Measurements from ENCODE around the gene C10orf105.

Gene C10orf105

DNA sequence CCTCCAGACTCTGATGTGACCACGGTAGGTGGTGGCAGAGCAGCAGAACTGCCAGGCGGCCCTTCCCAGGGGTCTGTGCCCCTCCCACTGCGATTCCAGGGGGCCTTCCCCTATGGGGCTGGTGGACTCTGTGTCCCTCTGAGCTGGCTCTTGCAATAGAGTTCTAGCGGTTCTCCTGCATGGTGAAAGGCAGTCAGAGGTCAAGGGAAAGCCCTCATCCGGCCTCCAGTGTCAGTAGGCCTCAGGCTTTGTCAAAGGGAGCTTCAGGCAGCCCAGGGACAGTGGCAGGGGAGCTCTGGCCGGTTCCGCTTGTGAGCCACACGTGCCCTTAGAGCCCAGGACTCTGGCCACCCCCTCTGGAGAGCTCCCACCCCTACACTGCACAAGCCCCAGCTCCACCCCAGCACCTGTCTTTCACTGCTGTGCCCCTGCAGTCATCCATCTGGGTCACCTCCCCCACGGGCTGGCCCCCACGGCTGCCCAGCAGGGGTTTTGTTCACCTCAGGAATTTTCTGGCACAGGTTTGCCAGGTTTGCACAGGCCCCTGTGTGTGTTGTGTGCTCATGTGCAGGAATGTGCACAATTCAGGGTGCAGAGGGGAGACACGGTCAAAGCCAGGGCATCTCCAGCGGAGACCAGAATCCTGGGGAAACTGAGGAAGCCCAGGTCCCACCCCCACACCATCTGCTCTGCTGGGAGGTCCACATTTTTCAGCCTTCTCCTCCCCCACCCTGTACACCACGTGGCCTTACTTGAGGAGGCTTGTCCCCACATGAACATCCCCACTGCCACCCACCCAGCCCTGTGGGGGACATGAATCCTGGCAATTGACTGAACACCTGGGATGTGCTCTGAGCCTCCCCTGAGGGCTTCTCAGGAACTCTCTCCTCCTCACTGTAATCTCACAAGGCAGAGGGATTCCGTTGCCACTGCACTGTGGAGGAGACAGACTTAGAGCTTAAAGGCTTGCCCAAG is 23.8 kb downstream of the C10orf105 start:
- Histone ChIP-seq H3K9me3 (ENCODE audit: control insufficient read depth, insufficient read depth, low read depth, low read length) (0 out of 2 replicates have a peak, but pooled peaks cover 6% of the 10 kb centered on the region), H3K9ac (ENCODE audit: low read length) (no peak overlapping the region), H3K4me3 (ENCODE audit: low read depth, low read length) (no peak overlapping the region), H3K36me3 (ENCODE audit: control insufficient read depth, insufficient read depth, low read length) (no peaks in the 10 kb centered on the region), H3K27ac (ENCODE audit: low read depth, low read length) (no peak overlapping the region), H3K27me3 (ENCODE audit: control insufficient read depth, insufficient read depth, low read length) (no peaks in the 10 kb centered on the region), H3K4me1 (ENCODE audit: control insufficient read depth, insufficient read depth, low read length) (no peaks in the 10 kb centered on the region)

DNA sequence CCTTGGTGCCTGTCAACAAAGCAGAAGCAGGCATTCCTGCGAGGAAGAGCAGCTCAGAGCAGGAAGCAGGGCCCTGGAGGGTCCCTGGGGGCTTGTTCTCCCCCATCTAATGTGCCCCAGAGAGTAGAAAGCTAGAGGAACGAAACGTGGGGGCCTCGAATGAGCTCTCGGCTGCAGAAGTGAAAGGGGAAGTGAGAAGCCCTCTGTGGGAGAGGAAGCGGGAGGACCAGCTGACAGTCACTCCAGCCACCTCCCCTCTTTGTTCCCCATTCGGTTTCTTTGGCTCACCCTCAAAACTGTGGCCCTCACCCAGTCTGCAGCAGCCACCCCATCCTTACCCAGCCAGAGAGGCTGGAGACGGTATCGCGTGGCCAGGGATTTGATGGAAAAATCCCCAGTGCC is 25.0 kb downstream of the C10orf105 start:
- no peak overlapping the region for H3K27ac ChIP-seq (ENCODE audit: low read depth, low read length)
- H3K36me3 ChIP-seq (ENCODE audit: control insufficient read depth, insufficient read depth, low read length) = no peaks in the 10 kb centered on the region
- H3K4me3 ChIP-seq (ENCODE audit: low read depth, low read length) = no peak overlapping the region

DNA sequence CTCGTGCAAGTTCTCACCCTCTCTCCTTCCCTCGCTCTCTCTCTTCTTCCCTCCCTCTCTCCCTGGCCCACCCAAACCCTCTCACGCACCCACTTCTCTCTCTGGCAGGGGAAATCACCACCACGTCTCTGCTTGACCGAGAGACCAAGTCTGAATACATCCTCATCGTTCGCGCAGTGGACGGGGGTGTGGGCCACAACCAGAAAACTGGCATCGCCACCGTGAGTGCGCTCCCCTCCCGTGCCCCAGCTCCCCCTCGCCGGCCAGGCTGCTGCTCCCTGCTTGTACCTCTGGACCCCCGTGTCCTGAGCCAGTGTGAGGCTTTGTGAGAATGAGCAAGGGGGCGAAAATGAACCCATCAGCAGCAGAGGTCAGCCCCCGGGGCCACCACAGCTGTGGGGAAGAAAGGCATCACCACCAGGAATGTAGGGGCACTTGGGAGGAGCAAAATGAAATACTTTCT is 25.5 kb downstream of the C10orf105 start:
- no peaks in the 10 kb centered on the region for H3K27me3 ChIP-seq (ENCODE audit: control insufficient read depth, insufficient read depth, low read length)
- no peaks in the 10 kb centered on the region for H3K36me3 ChIP-seq (ENCODE audit: control insufficient read depth, insufficient read depth, low read length)
- no peak overlapping the region for H3K27ac ChIP-seq (ENCODE audit: low read depth, low read length)
- H3K4me1 ChIP-seq (ENCODE audit: control insufficient read depth, insufficient read depth, low read length) = no peaks in the 10 kb centered on the region
- no peak overlapping the region for H3K4me3 ChIP-seq (ENCODE audit: low read depth, low read length)
- no peak overlapping the region for H3K9ac ChIP-seq (ENCODE audit: low read length)
- 0 out of 2 replicates have a peak, but pooled peaks cover 6% of the 10 kb centered on the region for H3K9me3 ChIP-seq (ENCODE audit: control insufficient read depth, insufficient read depth, low read depth, low read length)

More for the DNA sequence above, 25.0 kb downstream of the C10orf105 start:
- H3K4me1 ChIP-seq (ENCODE audit: control insufficient read depth, insufficient read depth, low read length) = no peaks in the 10 kb centered on the region
- H3K27me3 ChIP-seq (ENCODE audit: control insufficient read depth, insufficient read depth, low read length) = no peaks in the 10 kb centered on the region
- no peak overlapping the region for H3K9ac ChIP-seq (ENCODE audit: low read length)
- 0 out of 2 replicates have a peak, but pooled peaks cover 6% of the 10 kb centered on the region for H3K9me3 ChIP-seq (ENCODE audit: control insufficient read depth, insufficient read depth, low read depth, low read length)

DNA sequence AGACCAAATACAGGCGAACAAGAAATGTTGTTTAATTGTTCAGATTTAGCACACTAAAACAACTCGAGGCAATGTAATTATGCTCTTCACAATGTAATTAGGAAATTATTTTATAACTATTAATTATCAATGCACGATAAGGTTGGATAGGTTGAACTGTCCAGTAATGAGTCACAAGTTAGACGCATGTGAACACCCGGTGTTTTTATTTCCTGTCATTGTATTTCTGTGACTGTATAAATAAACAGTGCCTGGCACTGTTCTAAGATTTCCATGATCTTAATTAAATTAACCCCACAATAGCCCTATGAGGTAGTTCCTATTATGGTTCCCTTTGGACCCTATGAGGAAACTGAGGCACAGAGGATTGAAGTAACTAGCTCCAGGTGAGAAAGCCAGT is 26.2 kb downstream of the C10orf105 start:
- Histone ChIP-seq H3K4me3 (ENCODE audit: low read depth, low read length) (no peak overlapping the region), H3K9me3 (ENCODE audit: control insufficient read depth, insufficient read depth, low read depth, low read length) (0 out of 2 replicates have a peak, but pooled peaks cover 6% of the 10 kb centered on the region), H3K36me3 (ENCODE audit: control insufficient read depth, insufficient read depth, low read length) (no peaks in the 10 kb centered on the region), H3K9ac (ENCODE audit: low read length) (no peak overlapping the region), H3K27ac (ENCODE audit: low read depth, low read length) (no peak overlapping the region), H3K27me3 (ENCODE audit: control insufficient read depth, insufficient read depth, low read length) (no peaks in the 10 kb centered on the region), H3K4me1 (ENCODE audit: control insufficient read depth, insufficient read depth, low read length) (no peaks in the 10 kb centered on the region)

DNA sequence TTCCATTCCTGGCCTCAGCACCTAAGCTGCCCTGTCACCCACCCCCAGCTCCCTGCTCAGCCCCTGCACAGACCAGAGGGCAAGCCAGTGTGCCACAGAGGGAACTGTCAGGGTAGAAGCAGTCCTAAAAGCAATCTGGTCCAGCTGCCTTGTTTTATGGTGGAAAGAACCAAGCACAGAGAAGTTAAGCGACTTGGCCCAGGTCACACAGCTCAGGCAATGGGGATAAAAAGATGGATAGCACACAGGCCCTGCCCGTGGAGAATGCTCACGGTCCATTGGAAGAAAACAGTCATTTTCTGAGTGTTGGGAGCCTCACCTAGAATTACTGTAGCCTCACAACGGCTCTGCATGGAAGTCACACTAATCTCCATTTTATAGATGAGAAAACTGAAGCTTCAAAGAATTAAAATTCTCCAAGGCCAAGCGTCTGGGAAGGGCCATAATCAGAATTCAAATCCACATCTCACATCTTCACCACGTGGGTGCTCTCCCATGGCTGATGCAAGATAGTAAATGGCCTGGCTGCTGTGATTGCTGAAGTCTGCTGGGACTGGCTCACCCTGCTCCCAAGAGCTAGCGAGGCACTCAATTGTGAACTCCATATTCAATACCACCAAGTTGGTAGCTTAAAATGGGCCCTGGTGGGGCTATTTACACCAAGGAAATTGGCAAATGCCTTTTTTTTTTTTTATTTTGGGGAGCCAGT is 26.8 kb downstream of the C10orf105 start:
- no peaks in the 10 kb centered on the region for H3K27me3 ChIP-seq (ENCODE audit: control insufficient read depth, insufficient read depth, low read length)
- no peaks in the 10 kb centered on the region for H3K4me1 ChIP-seq (ENCODE audit: control insufficient read depth, insufficient read depth, low read length)
- 0 out of 2 replicates have a peak, but pooled peaks cover 6% of the 10 kb centered on the region for H3K9me3 ChIP-seq (ENCODE audit: control insufficient read depth, insufficient read depth, low read depth, low read length)
- no peaks in the 10 kb centered on the region for H3K36me3 ChIP-seq (ENCODE audit: control insufficient read depth, insufficient read depth, low read length)
- no peak overlapping the region for H3K4me3 ChIP-seq (ENCODE audit: low read depth, low read length)
- no peak overlapping the region for H3K27ac ChIP-seq (ENCODE audit: low read depth, low read length)
- H3K9ac ChIP-seq (ENCODE audit: low read length) = no peak overlapping the region

DNA sequence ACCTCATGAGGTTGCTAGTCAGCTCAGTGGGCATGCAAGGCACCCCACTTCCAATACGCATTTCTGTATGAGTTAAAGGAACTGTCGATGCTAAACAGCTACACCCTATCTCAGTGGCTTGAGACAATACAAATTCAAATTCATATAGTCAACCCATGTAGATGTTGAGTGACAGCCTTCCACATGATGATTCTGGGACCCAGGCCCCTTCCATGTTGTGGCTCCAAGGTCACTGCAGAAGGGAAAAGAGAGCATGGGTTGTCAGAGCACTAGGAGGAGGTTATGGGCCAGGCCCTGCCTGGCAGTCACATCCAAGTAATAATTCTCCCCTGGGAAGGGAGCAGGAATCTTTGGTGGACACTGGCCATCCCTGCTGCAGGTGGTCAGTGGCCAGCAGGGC is 28.2 kb downstream of the C10orf105 start:
- Histone ChIP-seq H3K4me3 (ENCODE audit: low read depth, low read length) (no peak overlapping the region), H3K27ac (ENCODE audit: low read depth, low read length) (no peak overlapping the region), H3K4me1 (ENCODE audit: control insufficient read depth, insufficient read depth, low read length) (peaks cover 11% of the 10 kb centered on the region), H3K27me3 (ENCODE audit: control insufficient read depth, insufficient read depth, low read length) (no peaks in the 10 kb centered on the region), H3K36me3 (ENCODE audit: control insufficient read depth, insufficient read depth, low read length) (no peaks in the 10 kb centered on the region), H3K9ac (ENCODE audit: low read length) (no peak overlapping the region), H3K9me3 (ENCODE audit: control insufficient read depth, insufficient read depth, low read depth, low read length) (0 out of 2 replicates have a peak, but pooled peaks cover 6% of the 10 kb centered on the region)

DNA sequence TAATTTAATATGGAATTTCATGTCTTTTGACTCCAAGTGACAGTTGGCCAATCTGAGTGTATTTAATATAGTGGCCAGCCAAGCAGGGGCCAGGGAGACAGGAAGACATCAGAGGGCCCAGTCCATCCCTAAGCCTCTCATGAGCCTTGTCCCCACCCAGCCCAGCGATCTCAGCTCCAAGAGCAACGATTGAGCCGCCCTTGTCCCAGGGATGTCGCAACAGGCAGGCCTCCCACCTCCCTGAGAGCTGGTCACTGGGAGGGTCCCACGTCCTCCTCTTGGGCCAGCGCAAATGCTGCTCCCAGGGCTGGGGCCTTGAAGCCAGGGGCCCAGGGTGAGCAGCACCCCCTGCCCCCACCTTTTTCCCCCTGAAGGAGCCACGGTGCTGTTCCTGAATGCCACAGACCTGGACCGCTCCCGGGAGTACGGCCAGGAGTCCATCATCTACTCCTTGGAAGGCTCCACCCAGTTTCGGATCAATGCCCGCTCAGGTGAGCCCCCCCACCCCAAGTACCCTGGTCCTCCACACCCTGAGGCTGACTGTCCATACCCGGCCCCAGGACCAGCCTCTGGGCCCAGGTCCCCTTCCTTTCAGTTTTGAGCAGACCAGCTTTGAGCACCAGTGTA is 29.4 kb downstream of the C10orf105 start:
- Histone ChIP-seq H3K4me3 (ENCODE audit: low read depth, low read length) (no peak overlapping the region), H3K36me3 (ENCODE audit: control insufficient read depth, insufficient read depth, low read length) (no peaks in the 10 kb centered on the region), H3K27ac (ENCODE audit: low read depth, low read length) (no peak overlapping the region), H3K9me3 (ENCODE audit: control insufficient read depth, insufficient read depth, low read depth, low read length) (0 out of 2 replicates have a peak, but pooled peaks cover 6% of the 10 kb centered on the region), H3K9ac (ENCODE audit: low read length) (no peak overlapping the region), H3K27me3 (ENCODE audit: control insufficient read depth, insufficient read depth, low read length) (no peaks in the 10 kb centered on the region), H3K4me1 (ENCODE audit: control insufficient read depth, insufficient read depth, low read length) (peaks cover 22% of the 10 kb centered on the region)

DNA sequence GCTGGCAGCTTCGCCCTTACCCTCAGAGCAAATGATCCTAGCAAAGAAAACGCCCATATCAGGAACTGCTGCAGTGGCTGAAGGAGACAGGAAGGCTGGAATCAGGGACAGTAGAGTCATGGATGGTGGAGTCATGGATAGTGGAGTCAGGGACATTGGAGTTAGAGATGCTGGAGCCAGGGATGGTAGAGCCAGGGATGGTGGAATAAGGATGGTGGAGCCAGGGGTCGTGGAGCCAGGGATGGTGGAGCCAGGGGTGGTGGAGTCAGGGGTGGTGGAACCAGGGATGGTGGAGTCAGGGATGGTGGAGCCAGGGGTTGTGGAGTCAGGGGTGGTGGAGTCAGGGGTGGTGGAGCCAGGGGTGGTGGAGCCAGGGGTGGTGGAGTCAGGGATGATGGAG is 31.3 kb downstream of the C10orf105 start:
- no peak overlapping the region for H3K27ac ChIP-seq (ENCODE audit: low read depth, low read length)
- H3K4me3 ChIP-seq (ENCODE audit: low read depth, low read length) = no peak overlapping the region
- H3K9ac ChIP-seq (ENCODE audit: low read length) = no peak overlapping the region
- no peaks in the 10 kb centered on the region for H3K36me3 ChIP-seq (ENCODE audit: control insufficient read depth, insufficient read depth, low read length)
- H3K9me3 ChIP-seq (ENCODE audit: control insufficient read depth, insufficient read depth, low read depth, low read length) = 0 out of 2 replicates have a peak, but pooled peaks cover 6% of the 10 kb centered on the region
- H3K4me1 ChIP-seq (ENCODE audit: control insufficient read depth, insufficient read depth, low read length) = peaks cover 25% of the 10 kb centered on the region
- no peaks in the 10 kb centered on the region for H3K27me3 ChIP-seq (ENCODE audit: control insufficient read depth, insufficient read depth, low read length)

DNA sequence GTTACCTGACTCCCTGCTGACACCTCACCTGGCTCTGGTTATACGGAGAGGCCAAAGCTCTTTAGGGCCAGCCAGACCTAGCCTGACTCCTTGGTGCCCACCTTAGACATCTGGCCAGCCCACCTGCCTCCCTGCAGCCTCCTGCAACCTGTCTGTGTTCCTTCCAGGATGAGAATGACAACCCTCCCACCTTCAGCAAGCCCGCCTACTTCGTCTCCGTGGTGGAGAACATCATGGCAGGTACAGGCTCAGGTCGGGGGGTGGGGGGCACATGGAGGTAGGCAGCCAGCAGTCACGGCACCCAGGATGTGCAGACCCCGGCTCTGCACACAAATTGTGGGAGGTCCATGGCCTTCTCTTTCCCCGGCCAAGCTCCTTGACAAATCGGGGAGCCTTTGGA is 32.1 kb downstream of the C10orf105 start:
- peaks cover 25% of the 10 kb centered on the region for H3K4me1 ChIP-seq (ENCODE audit: control insufficient read depth, insufficient read depth, low read length)
- H3K27ac ChIP-seq (ENCODE audit: low read depth, low read length) = no peak overlapping the region
- H3K36me3 ChIP-seq (ENCODE audit: control insufficient read depth, insufficient read depth, low read length) = no peaks in the 10 kb centered on the region
- no peaks in the 10 kb centered on the region for H3K27me3 ChIP-seq (ENCODE audit: control insufficient read depth, insufficient read depth, low read length)
- no peak overlapping the region for H3K4me3 ChIP-seq (ENCODE audit: low read depth, low read length)
- H3K9me3 ChIP-seq (ENCODE audit: control insufficient read depth, insufficient read depth, low read depth, low read length) = 0 out of 2 replicates have a peak, but pooled peaks cover 6% of the 10 kb centered on the region
- no peak overlapping the region for H3K9ac ChIP-seq (ENCODE audit: low read length)

DNA sequence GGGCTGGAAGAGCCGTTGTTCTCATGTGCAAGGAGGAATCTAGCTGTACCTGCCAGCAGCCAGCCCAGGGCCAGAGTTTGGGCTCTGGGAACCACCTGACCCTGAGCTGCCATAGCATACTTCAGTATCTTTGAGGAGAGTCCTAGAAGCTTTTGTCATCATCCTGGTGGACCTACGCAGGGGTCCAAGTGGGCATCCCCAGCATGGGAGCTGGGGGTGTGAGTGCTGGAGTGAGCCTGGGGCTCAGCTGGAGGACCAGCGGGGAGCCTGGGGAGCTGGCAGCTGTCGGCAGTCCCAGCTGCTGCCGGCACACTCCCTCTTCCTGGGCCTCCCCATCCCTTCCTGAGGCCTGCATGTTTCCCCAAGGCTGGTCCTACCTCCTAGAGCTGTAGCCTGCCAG is 32.5 kb downstream of the C10orf105 start:
- no peak overlapping the region for H3K4me3 ChIP-seq (ENCODE audit: low read depth, low read length)
- H3K9me3 ChIP-seq (ENCODE audit: control insufficient read depth, insufficient read depth, low read depth, low read length) = 0 out of 2 replicates have a peak, but pooled peaks cover 6% of the 10 kb centered on the region
- H3K27me3 ChIP-seq (ENCODE audit: control insufficient read depth, insufficient read depth, low read length) = no peaks in the 10 kb centered on the region
- no peak overlapping the region for H3K27ac ChIP-seq (ENCODE audit: low read depth, low read length)
- H3K4me1 ChIP-seq (ENCODE audit: control insufficient read depth, insufficient read depth, low read length) = peaks cover 25% of the 10 kb centered on the region
- no peak overlapping the region for H3K9ac ChIP-seq (ENCODE audit: low read length)
- H3K36me3 ChIP-seq (ENCODE audit: control insufficient read depth, insufficient read depth, low read length) = no peaks in the 10 kb centered on the region
